Activated CD4-positive, alpha-beta T cell treated with anti-CD3 and anti-CD28 coated beads, Interleukin-2, Interleukin-6, amounts not matched to agents 100 ng/mL and 50 ng/mL, durations not matched to agents 16 hours and 8 hours (primary cell): Measurements from ENCODE around the gene DVL1.
A peak's percentile ranks its signal among the peaks of the same experiment; 100 is the strongest.
"Not testable (repeated sequence)": the region's sequence is repeated elsewhere in the genome, so short reads cannot be mapped to it uniquely, and the experiment has no call there.

ENCODE experiments used
- DNase-seq: peaks from one replicate; pipeline ENCODE4 v3.0.0-alpha.2; 2020

Gene DVL1

GRCh38 chr1:1324524-1325287, 24.5 kb downstream of the DVL1 start, which contains the start of the genes CPTP and INTS11:
Gene CPTP, plus strand, starts transcription at chr1:1324802. Its CDS starts 2,109 bp downstream, at chr1:1326911.
Gene INTS11, minus strand, starts transcription at chr1:1324660. Its CDS starts 52 bp downstream, at chr1:1324608.
- peak; percentile 98 for DNase-seq

- no peak for DNase-seq
These were observed 25.1 kb downstream of the DVL1 start for GRCh38 chr1:1324084-1324523.

- DNase-seq, result no peak
These were observed 26.3 kb downstream of the DVL1 start for GRCh38 chr1:1322952-1323351.

GRCh38 chr1:1322418-1322817, 26.8 kb downstream of the DVL1 start:
- DNase-seq, result no peak

GRCh38 chr1:1321477-1321876, 27.7 kb downstream of the DVL1 start:
- no peak for DNase-seq

GRCh38 chr1:1320666-1321448, 28.4 kb downstream of the DVL1 start:
- DNase-seq, result no peak

- DNase-seq, result no peak
These were observed 29.6 kb downstream of the DVL1 start for GRCh38 chr1:1319646-1319941.

GRCh38 chr1:1318777-1319645, 30.2 kb downstream of the DVL1 start:
- DNase-seq, result no peak

- DNase-seq, result no peak
These were observed 31.0 kb downstream of the DVL1 start for GRCh38 chr1:1318131-1318652.

- DNase-seq, result no peak
These were observed 31.8 kb downstream of the DVL1 start for GRCh38 chr1:1317420-1317819.

GRCh38 chr1:1316199-1316598, 33.0 kb downstream of the DVL1 start:
- not testable (repeated sequence) for DNase-seq

- no peak for DNase-seq
These were observed 33.7 kb downstream of the DVL1 start for GRCh38 chr1:1315435-1315954.

GRCh38 chr1:1314678-1315335, 34.4 kb downstream of the DVL1 start:
- DNase-seq, result no peak

- no peak for DNase-seq
These were observed 35.0 kb downstream of the DVL1 start for GRCh38 chr1:1314237-1314586.

GRCh38 chr1:1313500-1314236, 35.5 kb downstream of the DVL1 start:
- DNase-seq, result no peak

- no peak for DNase-seq
These were observed 36.5 kb downstream of the DVL1 start for GRCh38 chr1:1312450-1313314.

GRCh38 chr1:1311107-1312104, 37.8 kb downstream of the DVL1 start:
- no peak for DNase-seq

- DNase-seq, result no peak
These were observed 38.7 kb downstream of the DVL1 start for GRCh38 chr1:1310476-1311053.

- DNase-seq, result no peak
These were observed 39.2 kb downstream of the DVL1 start for GRCh38 chr1:1310109-1310385.
